Prostate gland (tissue), 2 donors: ENCODE data around the gene BCAS3.

Experiments
- POLR2A ChIP-seq: fragments of 450-650 bp; IDR thresholded peaks from one replicate; pipeline ENCODE4 v1.6.1; 2016; ENCODE audit warnings: antibody characterized with exemption, mild to moderate bottlenecking
- TF ChIP-seq, protein P1 (sequence below), 4 experiments: fragments of 200-600 bp in 2 of 4; fragments of 450-650 bp in 2 of 4; sonication (generic) in 2 of 4; IDR thresholded peaks; 1 replicate in 3 of 4; 2 replicates in 1 of 4; pipeline ENCODE4 v1.5.1; 2016 to 2019; ENCODE audit warnings: antibody characterized with exemption in 4 of 4, mild to moderate bottlenecking in 2 of 4, moderate library complexity in 2 of 4

DNA sequence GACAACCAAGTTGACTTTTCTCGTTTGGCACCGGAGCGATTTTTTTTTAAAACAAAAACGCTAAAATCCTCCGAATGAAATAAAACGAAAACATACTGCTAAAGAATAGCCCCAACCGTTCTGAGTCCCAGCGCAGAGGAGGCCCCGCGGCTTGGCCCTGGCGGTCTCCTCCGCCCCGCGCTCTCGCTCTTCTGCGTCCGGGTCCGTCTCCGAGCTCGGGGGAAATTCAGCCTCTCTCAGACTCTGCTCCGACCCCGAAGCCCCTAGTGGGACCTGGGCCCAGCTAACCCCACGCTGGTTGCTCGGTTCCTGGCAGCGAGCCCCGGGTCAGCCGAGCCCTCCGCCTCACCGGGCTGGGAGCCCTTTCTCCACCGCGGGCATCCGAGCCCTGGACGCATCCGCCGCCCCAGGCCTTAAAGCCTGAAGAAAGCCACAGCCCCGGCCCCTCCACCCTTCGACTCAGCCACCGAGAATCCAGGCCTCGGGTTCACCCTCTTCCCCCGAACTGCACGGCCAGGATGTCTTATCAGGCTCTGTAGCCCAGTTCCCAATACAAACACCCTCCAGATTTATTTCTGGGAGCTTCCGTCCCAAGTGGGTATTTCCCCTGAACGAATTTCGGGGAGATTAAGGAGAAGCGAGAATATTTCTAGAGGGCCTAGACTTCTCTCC lies 723.2 kb downstream of the BCAS3 start:
- no peak for TF ChIP-seq POLR2A
- TF ChIP-seq, protein P1, sequence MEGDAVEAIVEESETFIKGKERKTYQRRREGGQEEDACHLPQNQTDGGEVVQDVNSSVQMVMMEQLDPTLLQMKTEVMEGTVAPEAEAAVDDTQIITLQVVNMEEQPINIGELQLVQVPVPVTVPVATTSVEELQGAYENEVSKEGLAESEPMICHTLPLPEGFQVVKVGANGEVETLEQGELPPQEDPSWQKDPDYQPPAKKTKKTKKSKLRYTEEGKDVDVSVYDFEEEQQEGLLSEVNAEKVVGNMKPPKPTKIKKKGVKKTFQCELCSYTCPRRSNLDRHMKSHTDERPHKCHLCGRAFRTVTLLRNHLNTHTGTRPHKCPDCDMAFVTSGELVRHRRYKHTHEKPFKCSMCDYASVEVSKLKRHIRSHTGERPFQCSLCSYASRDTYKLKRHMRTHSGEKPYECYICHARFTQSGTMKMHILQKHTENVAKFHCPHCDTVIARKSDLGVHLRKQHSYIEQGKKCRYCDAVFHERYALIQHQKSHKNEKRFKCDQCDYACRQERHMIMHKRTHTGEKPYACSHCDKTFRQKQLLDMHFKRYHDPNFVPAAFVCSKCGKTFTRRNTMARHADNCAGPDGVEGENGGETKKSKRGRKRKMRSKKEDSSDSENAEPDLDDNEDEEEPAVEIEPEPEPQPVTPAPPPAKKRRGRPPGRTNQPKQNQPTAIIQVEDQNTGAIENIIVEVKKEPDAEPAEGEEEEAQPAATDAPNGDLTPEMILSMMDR (IDR thresholded peaks at IDR 0.05), result no peak
